ENCODE data around the gene SCML1.

The SCML1 gene

DNA sequence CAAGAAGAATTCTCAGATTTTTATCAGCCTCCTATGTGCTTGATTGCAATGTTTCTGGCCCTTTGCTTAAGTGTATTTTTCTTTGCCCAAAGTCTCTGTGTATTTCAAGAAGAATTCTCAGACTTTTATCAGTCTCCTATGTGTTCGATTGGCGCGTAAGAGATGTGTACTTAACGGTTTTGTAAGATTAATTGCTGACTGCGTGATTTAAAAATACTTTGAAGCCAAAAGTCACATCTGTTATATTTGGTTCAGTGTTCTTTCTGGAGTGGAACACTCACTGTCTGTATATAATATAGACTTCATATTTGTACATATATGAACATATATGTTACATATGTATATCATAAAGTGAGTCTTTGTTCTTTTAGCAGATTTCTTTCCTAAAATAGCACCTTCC lies 11.4 kb downstream of the SCML1 start:
- FAIRE-seq (no peak), DNase-seq (ENCODE audit: insufficient read length, low spot score) (no peak)
- TF ChIP-seq, protein P1, sequence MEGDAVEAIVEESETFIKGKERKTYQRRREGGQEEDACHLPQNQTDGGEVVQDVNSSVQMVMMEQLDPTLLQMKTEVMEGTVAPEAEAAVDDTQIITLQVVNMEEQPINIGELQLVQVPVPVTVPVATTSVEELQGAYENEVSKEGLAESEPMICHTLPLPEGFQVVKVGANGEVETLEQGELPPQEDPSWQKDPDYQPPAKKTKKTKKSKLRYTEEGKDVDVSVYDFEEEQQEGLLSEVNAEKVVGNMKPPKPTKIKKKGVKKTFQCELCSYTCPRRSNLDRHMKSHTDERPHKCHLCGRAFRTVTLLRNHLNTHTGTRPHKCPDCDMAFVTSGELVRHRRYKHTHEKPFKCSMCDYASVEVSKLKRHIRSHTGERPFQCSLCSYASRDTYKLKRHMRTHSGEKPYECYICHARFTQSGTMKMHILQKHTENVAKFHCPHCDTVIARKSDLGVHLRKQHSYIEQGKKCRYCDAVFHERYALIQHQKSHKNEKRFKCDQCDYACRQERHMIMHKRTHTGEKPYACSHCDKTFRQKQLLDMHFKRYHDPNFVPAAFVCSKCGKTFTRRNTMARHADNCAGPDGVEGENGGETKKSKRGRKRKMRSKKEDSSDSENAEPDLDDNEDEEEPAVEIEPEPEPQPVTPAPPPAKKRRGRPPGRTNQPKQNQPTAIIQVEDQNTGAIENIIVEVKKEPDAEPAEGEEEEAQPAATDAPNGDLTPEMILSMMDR (IDR thresholded peaks at IDR 0.05; ENCODE audit: insufficient read depth, missing control alignments) = no peak

DNA sequence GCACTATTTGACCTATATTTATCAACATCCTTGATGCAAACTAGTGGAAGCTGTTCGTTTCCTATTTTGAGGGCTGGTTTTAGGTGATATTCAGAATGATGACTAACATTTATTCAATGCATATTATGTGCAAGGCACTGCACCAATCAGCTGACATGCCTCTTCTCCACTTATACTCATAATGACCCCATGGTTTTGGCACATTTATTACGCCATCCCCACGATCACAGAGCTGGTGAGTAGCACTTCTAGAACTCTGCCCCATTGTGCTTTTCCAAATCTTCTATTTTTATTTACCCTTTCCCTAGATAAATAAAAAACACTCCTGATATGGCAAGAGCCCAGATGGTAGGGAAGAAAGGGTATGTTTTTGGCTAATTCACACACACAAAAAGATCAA lies 13.1 kb downstream of the SCML1 start:
- DNase-seq (ENCODE audit: insufficient read length, low spot score) = no peak
- TF ChIP-seq, protein P1 (IDR thresholded peaks at IDR 0.05; ENCODE audit: insufficient read depth, missing control alignments) = no peak
- FAIRE-seq = no peak

DNA sequence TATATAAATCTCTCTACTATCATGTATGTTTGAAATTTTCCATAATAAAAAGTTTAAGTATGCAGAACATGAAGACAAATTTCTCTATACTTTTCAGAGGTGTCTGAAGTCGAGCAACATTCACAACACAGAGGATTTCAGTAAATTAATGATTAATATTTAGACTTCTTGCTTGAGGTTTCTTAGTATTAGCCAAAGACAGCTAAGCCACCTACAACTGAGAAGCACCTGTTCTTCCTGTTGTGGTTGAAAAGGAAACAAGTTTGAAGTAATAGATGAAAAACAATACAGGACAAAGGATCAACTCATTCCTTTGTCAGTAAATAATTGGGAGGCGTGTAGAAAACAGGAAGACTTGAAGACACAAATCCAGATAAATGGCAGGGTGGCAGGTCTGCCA lies 21.1 kb downstream of the SCML1 start:
- FAIRE-seq (no peak), DNase-seq (ENCODE audit: insufficient read length, low spot score) (no peak)
- TF ChIP-seq, protein P1 (IDR thresholded peaks at IDR 0.05; ENCODE audit: insufficient read depth, missing control alignments) = no peak

DNA sequence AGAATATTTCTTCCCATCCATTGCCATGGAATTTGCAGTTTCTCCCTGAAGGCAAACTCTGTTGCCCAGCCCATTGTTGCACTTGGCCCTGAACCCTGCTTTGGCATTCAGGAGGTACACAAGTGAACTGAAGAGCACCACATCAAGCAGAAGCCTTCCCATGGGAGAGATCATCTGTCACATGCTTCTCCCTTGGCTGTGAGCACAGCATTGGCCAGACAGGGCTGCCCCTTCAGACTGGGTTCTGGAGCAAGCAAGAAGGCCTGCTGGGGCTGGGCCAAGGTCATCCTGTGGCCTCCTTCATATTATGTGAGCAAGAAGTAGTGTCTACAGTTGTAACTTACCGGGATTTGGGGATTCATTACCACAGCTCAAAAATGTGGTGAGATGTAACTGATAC lies 22.7 kb downstream of the SCML1 start:
- DNase-seq (ENCODE audit: insufficient read length, low spot score) (no peak), FAIRE-seq (no peak)
- TF ChIP-seq, protein P1 (IDR thresholded peaks at IDR 0.05; ENCODE audit: insufficient read depth, missing control alignments) = no peak

DNA sequence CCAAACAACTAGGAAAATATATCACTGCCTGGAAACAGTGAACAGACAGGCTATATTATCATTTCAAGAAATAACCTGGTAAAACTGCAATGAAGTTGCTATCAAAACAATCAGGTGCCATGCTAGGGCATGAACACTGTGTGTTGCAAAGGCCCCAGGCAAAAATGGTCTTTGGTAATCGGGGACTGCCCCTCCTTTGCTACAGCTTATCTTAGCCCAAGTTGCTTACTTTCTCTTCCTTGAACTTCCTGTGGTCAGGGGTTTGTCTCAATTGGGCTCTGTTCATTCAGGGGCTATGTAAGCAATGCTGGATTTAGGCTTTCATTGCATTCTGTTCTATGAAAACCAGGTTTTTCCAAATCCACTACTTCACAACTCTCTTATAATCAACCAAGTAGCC lies 30.4 kb downstream of the SCML1 start:
- FAIRE-seq (no peak), DNase-seq (ENCODE audit: insufficient read length, low spot score) (no peak)
- TF ChIP-seq, protein P1 (IDR thresholded peaks at IDR 0.05; ENCODE audit: insufficient read depth, missing control alignments) = no peak

DNA sequence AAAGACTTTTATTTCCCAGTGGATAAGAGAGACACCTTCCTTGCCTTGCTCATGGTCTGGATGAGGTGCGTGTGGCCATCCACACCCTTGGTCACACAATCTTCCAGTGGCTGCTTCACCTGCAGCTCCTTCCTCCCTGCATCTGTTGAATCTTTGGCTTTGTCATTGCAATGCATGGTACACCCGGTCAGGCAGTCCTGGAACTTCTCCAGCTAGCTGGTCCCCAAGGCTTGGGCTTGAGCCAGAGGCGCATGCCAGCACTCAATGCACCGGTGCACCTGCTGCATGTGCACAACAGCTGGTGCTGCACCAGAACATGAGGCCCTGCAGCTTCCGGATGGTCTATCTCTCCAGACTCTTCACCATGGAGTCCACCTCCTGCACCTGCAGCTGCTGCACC lies 31.7 kb downstream of the SCML1 start:
- TF ChIP-seq, protein P1 (IDR thresholded peaks at IDR 0.05; ENCODE audit: insufficient read depth, missing control alignments) = no peak
- FAIRE-seq = no peak
- DNase-seq (ENCODE audit: insufficient read length, low spot score) = no peak

DNA sequence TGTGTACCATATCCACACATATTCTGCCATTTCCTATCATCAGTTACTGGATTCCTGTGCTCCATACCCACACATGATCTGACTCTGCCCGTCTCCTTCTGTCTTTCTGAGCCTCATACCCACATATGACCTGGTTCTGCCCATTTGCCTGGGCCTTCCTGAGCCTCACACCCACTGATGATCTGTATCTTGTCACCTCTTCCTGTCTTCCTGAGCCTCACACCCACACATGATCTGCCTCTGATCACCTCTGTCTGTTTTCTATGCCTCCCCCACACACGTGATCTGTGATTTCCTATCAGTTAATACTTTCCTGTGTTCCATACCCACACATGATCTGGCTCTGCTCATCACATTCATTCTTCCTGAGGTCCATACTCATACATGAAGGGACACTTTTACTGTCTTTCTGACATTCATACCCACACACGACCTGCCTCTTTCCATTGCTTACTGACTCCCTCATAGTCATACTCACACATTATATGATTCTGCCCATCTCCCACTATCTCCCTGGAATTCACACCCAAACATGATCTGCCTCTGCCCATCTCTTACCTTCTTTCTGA lies 32.5 kb downstream of the SCML1 start:
- TF ChIP-seq, protein P1 (IDR thresholded peaks at IDR 0.05; ENCODE audit: insufficient read depth, missing control alignments) = no peak
- no peak for FAIRE-seq
- no peak for DNase-seq (ENCODE audit: insufficient read length, low spot score)
